GM23338 (cell line): ENCODE measurements around the gene CNP. TPM values are rescaled to one million over a fixed set of nuclear protein-coding genes. Genes with fewer than 3 reads are reported as not detected.

ENCODE experiments used
- ATAC-seq: fragments of 200-7000 bp; cut with Tn5 transposase; 3 replicates; pipeline ENCODE4 v1.9.1; 2020
- DNase-seq: peaks from one replicate; pipeline ENCODE4 v3.0.0-alpha.2; 2015; ENCODE audit warnings: low spot score
- H2AFZ ChIP-seq: fragments of 200-600 bp; sonication (generic); 2 replicates; pipeline ENCODE4 v1.8.0; 2016; ENCODE audit warnings: antibody characterized with exemption, mild to moderate bottlenecking, moderate library complexity
- H3F3A ChIP-seq: fragments of 200-600 bp; sonication (generic); replicated peaks from 2 replicates; pipeline ENCODE4 v1.8.0; 2017; ENCODE audit warnings: antibody characterized with exemption, mixed run types, low read depth
- H3K27ac ChIP-seq: fragments of 200-600 bp; sonication (generic); 2 replicates; pipeline ENCODE4 v1.6.1; 2016; ENCODE audit warnings: low read depth
- H3K27me3 ChIP-seq: fragments of 200-600 bp; sonication (generic); 2 replicates; pipeline ENCODE4 v1.8.0; 2016; ENCODE audit warnings: mild to moderate bottlenecking, mixed run types, moderate library complexity; ENCODE audit not compliant: insufficient read depth
- H3K36me3 ChIP-seq: fragments of 200-600 bp; sonication (generic); 2 replicates; pipeline ENCODE4 v1.8.0; 2016; ENCODE audit warnings: mild to moderate bottlenecking; ENCODE audit not compliant: insufficient read depth
- H3K4me1 ChIP-seq: fragments of 200-600 bp; sonication (generic); 2 replicates; pipeline ENCODE4 v1.8.0; 2016; ENCODE audit warnings: mild to moderate bottlenecking, moderate library complexity; ENCODE audit not compliant: insufficient read depth
- H3K4me2 ChIP-seq: fragments of 200-600 bp; sonication (generic); 2 replicates; pipeline ENCODE4 v1.7.1; 2017; ENCODE audit warnings: mixed run types
- H3K4me3 ChIP-seq: fragments of 200-600 bp; sonication (generic); 2 replicates; pipeline ENCODE4 v1.6.1; 2016; ENCODE audit warnings: mixed run types
- H3K79me2 ChIP-seq: fragments of 200-600 bp; sonication (generic); replicated peaks from 2 replicates; pipeline ENCODE4 v1.8.0; 2017; ENCODE audit warnings: mild to moderate bottlenecking; ENCODE audit not compliant: insufficient read depth
- H3K9me2 ChIP-seq: fragments of 200-600 bp; sonication (generic); 2 replicates; pipeline ENCODE4 v1.8.0; 2017; ENCODE audit not compliant: insufficient read depth
- H4K20me1 ChIP-seq: fragments of 200-600 bp; sonication (generic); replicated peaks from 2 replicates; pipeline ENCODE4 v1.8.0; 2017; ENCODE audit warnings: mild to moderate bottlenecking; ENCODE audit not compliant: insufficient read depth
- H3K27ac Mint-ChIP-seq: 2 replicates; pipeline ENCODE4 v1.8.0; 2020; ENCODE audit warnings: inconsistent platforms, mild to moderate bottlenecking, moderate library complexity, mixed read lengths
- H3K27me3 Mint-ChIP-seq: 3 replicates; pipeline ENCODE4 v1.8.0; 2022; ENCODE audit warnings: low read depth, mild to moderate bottlenecking, moderate library complexity, mixed read lengths, inconsistent platforms; ENCODE audit not compliant: insufficient read depth, poor library complexity
- H3K36me3 Mint-ChIP-seq: 3 replicates; pipeline ENCODE4 v1.8.0; 2021; ENCODE audit warnings: low read depth, mild to moderate bottlenecking, inconsistent platforms, moderate library complexity, mixed read lengths
- H3K4me1 Mint-ChIP-seq: 3 replicates; pipeline ENCODE4 v1.8.0; 2020; ENCODE audit warnings: mild to moderate bottlenecking, inconsistent platforms, mixed read lengths
- H3K4me3 Mint-ChIP-seq: 3 replicates; pipeline ENCODE4 v1.8.0; 2021; ENCODE audit warnings: moderate library complexity, mild to moderate bottlenecking, inconsistent platforms, mixed read lengths
- H3K9me3 Mint-ChIP-seq: 3 replicates; pipeline ENCODE4 v1.8.0; 2020; ENCODE audit warnings: moderate library complexity, mild to moderate bottlenecking, inconsistent platforms, mixed read lengths
- CREB1 ChIP-seq: fragments of 250-450 bp; sonication (Bioruptor Pico); IDR thresholded peaks from 2 replicates; pipeline ENCODE4 v1.5.0; 2020; ENCODE audit warnings: low read depth, mild to moderate bottlenecking, moderate library complexity
- CTCF ChIP-seq, 2 experiments: fragments of 200-600 bp in 1 of 2; sonication (generic) in 1 of 2; conservative IDR thresholded peaks; 2 replicates each; pipeline versions ENCODE4 v1.5.1 to v1.6.1; 2016 to 2017; ENCODE audit warnings: antibody characterized with exemption in 2 of 2, low read depth in 2 of 2, mild to moderate bottlenecking in 2 of 2, moderate library complexity in 1 of 2
- ETS1 ChIP-seq: IDR thresholded peaks from 2 replicates; pipeline ENCODE4 v1.6.1; 2016; ENCODE audit warnings: antibody characterized with exemption
- EZH2 ChIP-seq: fragments of 200-600 bp; sonication (generic); IDR thresholded peaks from one replicate; pipeline ENCODE4 v1.8.0; 2017; ENCODE audit warnings: antibody characterized with exemption, mild to moderate bottlenecking, low read depth; ENCODE audit not compliant: unreplicated experiment
- EZH2phosphoT487 ChIP-seq: fragments of 200-600 bp; sonication (generic); IDR thresholded peaks from one replicate; pipeline ENCODE4 v1.8.1; 2018; ENCODE audit warnings: antibody characterized with exemption; ENCODE audit not compliant: unreplicated experiment
- JUNB ChIP-seq: IDR thresholded peaks from one replicate; pipeline ENCODE4 v1.6.1; 2016; ENCODE audit warnings: antibody characterized with exemption; ENCODE audit not compliant: unreplicated experiment
- REST ChIP-seq: IDR thresholded peaks from one replicate; pipeline ENCODE4 v1.6.1; 2018; ENCODE audit warnings: antibody characterized with exemption; ENCODE audit not compliant: unreplicated experiment
- ZNF331 ChIP-seq: fragments of 250-450 bp; sonication (Bioruptor Pico); IDR thresholded peaks from 2 replicates; pipeline ENCODE4 v1.5.0; 2020; ENCODE audit warnings: low read depth, mild to moderate bottlenecking, moderate library complexity
- polyA plus RNA-seq: library from polyadenylated mRNA; unstranded; fragments of >200 nt; fragmentation: Nextera tagmentation; extraction: Ambion mirVana; gene quantifications from 2 replicates; pipeline ENCODE4 v1.2.1, GENCODE V29; 2016
- total RNA-seq: library from RNA; depleted of rRNA; stranded (reverse); fragments of >200 nt; shearing (Covaris generic); gene quantifications from 2 replicates; pipeline ENCODE4 v1.2.3, GENCODE V29; 2014

The CNP gene
- total and polyA plus RNA-seq, 2 experiments from 2014 or later = 30.8 to 47.8 TPM

GRCh38 chr17:42002792-42003301, 36.3 kb downstream of the CNP start (continued):
- TF ChIP-seq REST = no peak
- TF ChIP-seq EZH2 = no peak

GRCh38 chr17:42005166-42005565, 38.6 kb downstream of the CNP start:
- H3K4me1 ChIP-seq = 0 out of 2 replicates have a peak, but pooled peaks cover 3% of the 10 kb centered on the region
- peak overlapping the region; percentile 81 for H3K27ac ChIP-seq
- no peaks in the 10 kb centered on the region for H3K9me2 ChIP-seq
- H3K4me3 ChIP-seq = no peak overlapping the region
- H4K20me1 ChIP-seq = peaks cover 45% of the 10 kb centered on the region
- no peaks in the 10 kb centered on the region for H3K27me3 ChIP-seq
- ATAC-seq = no peak
- H2AFZ ChIP-seq = no peak overlapping the region
- Mint-ChIP-seq H3K9me3 (no peaks in the 10 kb centered on the region), H3K27me3 (peaks cover 2% of the 10 kb centered on the region), H3K4me1 (peaks cover 5% of the 10 kb centered on the region; the same call in 2 of the 3 replicates), H3K4me3 (no peak overlapping the region), H3K27ac (peak overlapping the region; percentile 92; the same call in 1 of the 2 replicates), H3K36me3 (peaks cover 46% of the 10 kb centered on the region)
- H3K36me3 ChIP-seq = peaks cover 16% of the 10 kb centered on the region
- no peak for DNase-seq
- H3K4me2 ChIP-seq = no peak overlapping the region
- 0 out of 2 replicates have a peak, but pooled peaks cover 8% of the 10 kb centered on the region for H3F3A ChIP-seq
- H3K79me2 ChIP-seq = peaks cover 98% of the 10 kb centered on the region
- TF ChIP-seq CTCF (conservative IDR thresholded peaks at IDR 0.05; ENCODE audit: low read depth in 2 of 2) (no peak), ETS1 (no peak), CREB1 (no peak), REST (no peak), ZNF331 (CRISPR knock-in tag) (no peak), EZH2phosphoT487 (no peak), JUNB (no peak)
